ENCODE measurements around the gene P2RY2. TPM values are rescaled to one million over a fixed set of nuclear protein-coding genes. Genes with fewer than 3 reads are reported as not detected.

P2RY2 gene
- total and polyA plus RNA-seq, 2 of the 8 experiments (the other 6 are each of a cell fraction or from before 2014, with no cell fraction given), result 1.0 to 1.5 TPM

- TF ChIP-seq GTF2F1 (IDR thresholded peaks at IDR 0.05; ENCODE audit: borderline replicate concordance, low read depth, low read length), result no peak
- TF ChIP-seq EP300 (IDR thresholded peaks at IDR 0.05; ENCODE audit: borderline replicate concordance in 1 of 2, low read depth in 2 of 2, low read length in 2 of 2), result no peak
- TF ChIP-seq JUND (IDR thresholded peaks at IDR 0.05; ENCODE audit: low read length), result no peak
- no peak for TF ChIP-seq KDM1A (IDR thresholded peaks at IDR 0.05; ENCODE audit: borderline replicate concordance, low read length)
- no peak for TF ChIP-seq ASH2L (IDR thresholded peaks at IDR 0.05; ENCODE audit: low read length)
These were observed 25.8 kb upstream of the P2RY2 start (continued) for GRCh38 chr11:73192272-73192671.
